ENCODE measurements around the gene SMIM44.

Gene SMIM44

DNA sequence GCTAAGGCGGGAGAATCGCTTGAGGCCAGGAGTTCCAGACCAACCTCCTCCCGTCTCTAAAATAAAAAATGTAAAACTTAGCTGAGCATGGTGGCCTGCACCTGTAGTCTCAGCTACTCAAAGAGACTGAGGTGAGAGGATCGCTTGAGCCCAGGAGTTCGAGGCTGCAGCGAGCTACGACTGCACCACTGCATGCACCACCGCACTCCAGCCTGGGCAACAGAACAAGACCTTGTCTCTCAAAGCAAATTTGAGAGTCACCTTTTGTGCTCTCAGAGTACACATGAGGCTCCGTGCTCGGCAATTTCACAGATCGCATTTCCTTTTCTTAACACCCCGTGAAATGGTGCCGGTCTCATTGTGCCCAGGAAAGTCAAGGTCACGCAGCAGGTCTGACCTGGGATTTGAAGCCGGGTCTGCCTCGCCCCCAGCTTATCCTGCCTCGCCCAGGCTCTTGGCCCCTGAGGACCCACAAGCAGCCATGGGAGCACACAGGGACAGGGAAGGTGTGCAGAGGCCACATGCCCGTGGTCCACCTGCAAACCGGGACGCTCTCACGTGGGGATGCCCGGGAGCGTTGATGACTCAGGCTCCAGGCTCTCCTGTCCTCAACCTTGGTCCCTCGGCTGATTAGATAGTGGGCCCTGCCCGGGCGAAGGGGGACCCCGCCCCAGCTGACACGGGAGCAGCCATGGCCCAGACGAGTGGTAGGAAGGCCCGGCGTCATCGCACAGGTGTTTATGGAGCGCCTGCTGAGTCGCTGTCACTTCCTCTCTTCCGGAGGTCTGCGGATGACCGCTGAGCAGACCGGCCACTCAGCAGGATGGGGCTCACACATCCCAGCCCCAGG lies 1.8 kb downstream of the SMIM44 start:
- H3K4me3 ChIP-seq (ENCODE audit: low read length): no peak overlapping the region

DNA sequence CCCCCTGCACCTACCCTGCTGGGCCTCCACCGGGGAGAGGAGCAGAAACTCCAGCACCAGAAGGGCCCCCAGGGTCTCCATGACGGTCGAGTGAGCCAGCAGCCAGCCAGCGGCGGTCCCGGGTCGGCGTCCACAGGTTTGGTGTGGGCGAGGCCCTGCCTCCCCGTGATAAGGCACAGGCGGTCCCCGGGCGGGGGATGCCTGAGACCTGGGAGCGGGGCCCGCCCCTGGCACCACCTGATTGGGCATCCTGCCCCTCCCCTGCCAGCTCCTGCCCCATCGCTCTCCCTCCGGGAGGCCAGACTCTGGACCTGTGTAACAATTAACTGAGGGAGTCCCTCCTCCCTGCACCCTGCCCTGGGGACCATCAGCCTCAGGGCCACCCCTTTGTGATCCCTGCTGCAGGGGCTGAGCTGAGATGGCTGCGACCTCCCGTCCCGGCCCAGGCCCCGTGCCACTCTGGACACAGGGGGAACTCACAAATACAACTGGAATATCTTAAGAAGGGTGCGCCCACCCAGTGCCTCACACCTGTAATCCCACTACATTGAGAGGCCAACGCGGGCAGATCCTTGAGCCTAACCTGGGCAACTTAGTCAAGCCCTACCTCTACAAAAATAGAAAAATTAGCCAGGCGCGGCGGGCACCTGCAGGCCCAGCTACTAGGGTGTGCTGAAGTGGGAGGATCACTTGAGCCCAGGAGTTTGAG lies 2.7 kb downstream of the SMIM44 start, which contains the start of gene SMIM24:
TSS of gene SMIM24 (minus strand) at position 143 of the 709 bp plus-strand sequence. CDS start at position 81, 62 bp downstream.
- H3K4me3 ChIP-seq (ENCODE audit: low read length): peak within 1 kb of the TSS; percentile 57
- no peak for DNase-seq (ENCODE audit: low read depth, low spot score)

More for the DNA sequence above, 1.8 kb downstream of the SMIM44 start:
- DNase-seq (ENCODE audit: low read depth, low spot score): no peak

DNA sequence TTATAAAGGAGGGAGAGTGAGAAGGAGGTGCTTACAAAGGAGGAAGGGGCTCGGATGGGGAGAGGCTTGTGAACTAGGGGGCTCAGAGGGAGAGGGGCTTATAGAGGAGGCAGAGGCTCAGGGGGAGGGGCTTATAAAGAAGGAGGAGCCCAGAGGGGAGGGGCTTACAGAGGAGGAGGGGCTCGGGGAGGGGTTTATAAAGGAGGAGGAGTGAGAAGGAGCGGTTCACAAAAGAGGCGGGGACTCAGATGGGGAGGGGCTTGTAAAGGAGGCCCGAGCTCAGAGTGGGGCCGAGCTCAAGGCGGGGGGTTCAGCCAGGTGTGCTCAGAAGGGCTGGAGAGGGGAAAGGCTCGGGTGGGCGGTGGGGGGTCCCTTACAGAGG lies 3.4 kb downstream of the SMIM44 start:
- no peak overlapping the region for H3K4me3 ChIP-seq (ENCODE audit: low read length)
- DNase-seq (ENCODE audit: low read depth, low spot score): peak; percentile 37

GRCh38 chr19:3479177-3479833 lies 3.9 kb downstream of the SMIM44 start:
- DNase-seq (ENCODE audit: low read depth, low spot score): peak; percentile 86
- peak overlapping the region; percentile 57 for H3K4me3 ChIP-seq (ENCODE audit: low read length)

DNA sequence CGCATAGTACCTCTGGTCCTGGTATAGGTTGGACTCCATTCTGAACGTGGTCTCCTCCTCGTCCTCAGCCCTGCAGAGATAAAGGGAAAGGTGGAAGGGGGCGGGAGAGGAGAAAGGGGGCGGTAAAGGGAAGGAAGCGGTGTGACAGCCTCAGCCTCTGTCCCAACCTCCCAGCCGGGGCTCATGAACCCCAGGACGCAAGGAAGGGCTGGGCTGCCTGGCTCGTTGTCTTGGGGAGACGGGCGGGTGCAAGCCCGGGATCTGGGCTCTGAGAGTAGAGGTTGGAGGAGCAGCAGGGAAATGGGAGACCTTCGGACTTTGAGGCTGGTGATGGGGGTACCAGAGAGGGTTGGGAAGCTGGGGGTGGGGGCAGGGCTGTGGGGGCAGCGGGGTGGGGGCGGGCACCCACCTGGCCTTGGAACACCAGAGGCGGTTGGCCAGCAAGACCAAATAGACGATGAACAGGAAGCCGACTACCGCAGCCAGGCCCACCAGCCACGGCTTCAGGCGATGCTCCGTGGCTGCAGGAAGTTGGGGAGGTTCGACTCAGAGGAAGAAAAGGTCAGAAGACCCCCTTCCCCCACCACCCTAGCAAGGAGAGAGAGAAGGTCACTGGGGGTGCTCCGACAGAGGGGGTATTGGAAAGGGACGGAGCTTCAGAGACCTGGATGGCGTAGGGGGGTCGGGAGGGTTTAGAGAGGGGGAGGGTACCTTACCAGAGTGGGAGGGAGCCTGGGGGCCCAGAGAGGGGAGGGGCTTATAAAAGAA lies 4.6 kb downstream of the SMIM44 start:
- DNase-seq (ENCODE audit: low read depth, low spot score): peak; percentile 72
- H3K4me3 ChIP-seq (ENCODE audit: low read length): peak overlapping the region; percentile 57

GRCh38 chr19:3477951-3478350 lies 5.3 kb downstream of the SMIM44 start:
- no peak for DNase-seq (ENCODE audit: low read depth, low spot score)
- peak overlapping the region; percentile 57 for H3K4me3 ChIP-seq (ENCODE audit: low read length)

DNA sequence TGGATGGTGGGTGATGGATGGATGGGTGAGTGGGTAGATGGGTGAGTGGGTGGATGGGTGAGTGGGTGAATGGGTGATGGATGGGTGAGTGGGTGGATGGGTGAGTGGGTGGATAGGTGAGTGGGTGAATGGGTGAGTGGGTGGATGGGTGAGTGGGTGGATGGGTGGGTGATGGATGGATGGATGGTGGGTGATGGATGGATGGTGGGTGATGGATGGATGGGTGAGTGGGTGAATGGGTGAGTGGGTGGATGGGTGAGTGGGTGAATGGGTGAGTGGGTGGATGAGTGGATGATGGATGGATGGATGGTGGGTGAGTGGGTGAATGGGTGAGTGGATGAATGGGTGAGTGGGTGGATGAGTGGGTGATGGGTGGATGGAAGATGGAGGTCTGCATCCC lies 5.7 kb downstream of the SMIM44 start:
- no peak overlapping the region for H3K4me3 ChIP-seq (ENCODE audit: low read length)
- no peak for DNase-seq (ENCODE audit: low read depth, low spot score)

DNA sequence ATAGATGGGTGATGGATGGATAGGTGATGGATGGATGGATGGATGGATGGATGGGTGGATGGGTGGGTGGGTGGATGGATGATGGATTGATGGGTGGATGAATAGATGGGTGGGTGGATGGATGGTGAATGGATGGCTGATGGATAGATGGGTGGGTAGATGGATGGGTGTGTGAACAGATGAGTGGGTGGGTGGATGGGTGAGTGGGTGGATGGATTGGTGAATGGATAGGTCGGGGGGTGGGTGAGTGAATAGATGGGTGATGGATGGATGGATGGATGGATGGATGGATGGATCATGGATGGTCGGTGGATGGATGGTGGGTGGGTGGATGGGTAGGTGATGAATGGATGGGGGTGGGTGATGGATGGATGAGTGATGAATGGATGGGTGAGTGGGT lies 6.4 kb downstream of the SMIM44 start:
- no peak overlapping the region for H3K4me3 ChIP-seq (ENCODE audit: low read length)
- DNase-seq (ENCODE audit: low read depth, low spot score): no peak

- no peak overlapping the region for H3K4me3 ChIP-seq (ENCODE audit: low read length)
- DNase-seq (ENCODE audit: low read depth, low spot score): no peak
These were observed 7.8 kb downstream of the SMIM44 start for GRCh38 chr19:3475449-3475848.

GRCh38 chr19:3474614-3475013 lies 8.6 kb downstream of the SMIM44 start:
- no peak overlapping the region for H3K4me3 ChIP-seq (ENCODE audit: low read length)
- DNase-seq (ENCODE audit: low read depth, low spot score): no peak

- no peak for DNase-seq (ENCODE audit: low read depth, low spot score)
- no peak overlapping the region for H3K4me3 ChIP-seq (ENCODE audit: low read length)
These were observed 9.2 kb downstream of the SMIM44 start for GRCh38 chr19:3474010-3474409.

DNA sequence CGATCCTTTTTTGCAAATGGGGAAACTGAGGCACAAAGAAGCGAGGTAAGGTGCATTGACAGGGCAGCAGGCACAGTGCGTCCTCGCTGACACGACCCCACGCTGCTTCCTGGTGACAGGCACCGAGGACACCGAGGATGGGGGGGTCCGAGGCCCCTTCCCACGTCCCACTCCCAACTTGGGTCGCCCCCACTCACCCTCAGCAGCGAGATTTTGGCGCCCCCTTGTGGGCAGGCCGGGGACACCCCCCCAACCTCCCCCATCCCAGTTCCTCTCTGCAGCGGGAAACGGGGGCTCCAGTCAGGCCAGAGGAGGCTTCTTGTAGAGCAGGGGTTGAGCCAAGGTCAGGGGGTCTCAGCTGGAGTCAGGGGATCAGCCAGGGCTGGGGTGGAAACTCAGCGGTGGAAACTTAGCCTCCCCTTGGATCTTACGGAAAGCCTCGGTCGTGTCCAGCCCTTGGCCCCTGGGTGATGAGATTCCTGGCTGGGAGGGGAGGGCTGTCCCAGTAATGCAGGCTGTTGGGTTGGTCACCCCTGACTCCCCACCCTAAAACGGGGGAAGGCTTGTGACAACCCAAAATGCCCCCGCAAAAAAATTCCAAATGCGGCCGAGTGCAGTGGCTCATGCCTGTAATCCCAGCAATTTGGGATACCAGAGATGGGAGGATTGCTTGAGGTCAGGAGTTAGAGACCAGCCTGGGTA lies 11.1 kb downstream of the SMIM44 start:
- DNase-seq (ENCODE audit: low read depth, low spot score): no peak
- no peak overlapping the region for H3K4me3 ChIP-seq (ENCODE audit: low read length)

DNA sequence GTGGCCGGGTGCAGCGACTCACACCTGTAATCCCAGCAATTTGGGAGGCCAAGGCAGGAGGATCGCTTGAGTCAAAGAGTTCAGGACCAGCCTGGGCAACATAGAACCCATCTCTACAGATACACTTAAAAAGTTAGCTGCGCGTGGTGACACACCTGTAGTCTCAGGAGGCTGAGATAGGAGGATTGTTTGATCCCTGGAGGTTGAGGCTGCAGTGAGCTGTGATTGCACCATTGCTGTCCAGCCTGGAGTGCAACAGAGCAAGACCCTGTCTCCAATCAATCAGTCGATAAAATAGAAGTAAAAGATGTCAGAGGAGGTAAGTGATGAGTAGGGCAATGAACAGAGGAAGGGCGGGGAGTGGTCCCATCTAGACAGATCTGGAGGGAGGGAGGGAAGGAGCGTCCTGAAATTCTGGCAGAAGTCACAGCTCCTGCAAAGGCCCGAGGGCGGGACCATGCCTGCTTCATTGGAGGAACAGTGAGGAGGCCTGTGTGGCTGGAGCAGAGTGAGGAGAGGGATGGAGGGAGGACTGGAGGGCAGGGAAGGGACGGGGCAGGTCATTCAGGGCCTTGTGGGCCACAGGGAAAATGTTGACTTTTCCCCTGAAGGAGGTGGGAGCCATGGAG lies 12.6 kb downstream of the SMIM44 start:
- no peak for DNase-seq (ENCODE audit: low read depth, low spot score)
- no peak overlapping the region for H3K4me3 ChIP-seq (ENCODE audit: low read length)

- DNase-seq (ENCODE audit: low read depth, low spot score): no peak
- H3K4me3 ChIP-seq (ENCODE audit: low read length): no peak overlapping the region
These were observed 13.4 kb downstream of the SMIM44 start for GRCh38 chr19:3469638-3470499.

DNA sequence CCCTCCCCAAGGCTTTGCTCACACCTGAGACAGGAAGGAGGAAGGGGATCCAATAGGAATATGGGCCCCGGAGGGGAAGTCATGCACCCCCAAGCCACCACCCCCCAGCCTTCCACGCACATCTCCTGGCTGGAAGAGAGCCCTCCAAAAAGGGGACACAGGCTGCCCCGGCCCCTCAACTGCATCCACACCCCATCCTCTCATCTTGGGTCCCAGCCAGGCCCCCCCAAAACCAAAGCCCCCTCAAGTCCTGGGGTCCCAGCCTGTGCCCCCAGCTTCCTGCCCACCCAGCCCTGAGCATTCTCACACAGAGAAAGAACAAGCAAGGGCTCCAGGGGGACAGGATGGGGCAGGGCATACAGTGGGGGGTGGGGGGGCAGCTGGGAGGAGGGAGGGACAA lies 15.0 kb downstream of the SMIM44 start:
- no peak for DNase-seq (ENCODE audit: low read depth, low spot score)

DNA sequence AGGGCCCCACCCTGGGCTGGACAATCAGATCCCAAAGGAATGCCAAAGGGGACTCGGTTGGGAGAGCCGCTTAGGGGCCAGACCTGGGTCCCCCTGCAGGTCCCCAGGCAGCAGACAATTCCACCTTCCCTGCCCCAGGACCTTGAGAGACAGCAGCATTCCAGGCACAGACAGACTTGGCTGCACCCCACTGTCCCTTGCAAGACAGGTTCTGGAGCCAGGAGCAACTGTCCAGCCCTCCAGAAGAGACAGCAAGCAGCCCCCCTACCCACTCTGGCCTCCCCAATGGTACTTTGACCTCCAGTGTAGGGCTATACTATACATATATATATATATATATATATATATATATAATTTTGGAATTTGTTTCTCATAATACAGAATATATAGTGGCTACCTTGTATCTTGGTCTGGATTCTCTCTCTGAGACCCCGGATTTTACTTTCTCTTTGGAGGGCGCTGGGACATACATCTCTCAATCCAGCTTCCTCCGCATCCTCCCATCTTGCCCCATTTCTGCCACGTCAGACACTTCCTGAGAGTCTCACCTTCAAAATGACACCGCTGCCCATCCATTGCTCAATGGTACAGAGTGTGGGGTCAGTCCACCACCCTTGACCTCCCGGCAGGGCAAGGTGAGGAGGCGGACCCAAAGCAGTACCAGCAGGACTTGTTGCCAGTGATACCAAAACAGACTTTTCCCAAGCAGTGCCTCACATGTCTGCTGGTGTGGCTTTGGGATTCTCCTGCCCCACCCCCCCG lies 15.6 kb downstream of the SMIM44 start:
- no peak overlapping the region for H3K4me3 ChIP-seq (ENCODE audit: low read length)
- no peak for DNase-seq (ENCODE audit: low read depth, low spot score)

More for the DNA sequence above, 15.0 kb downstream of the SMIM44 start:
- H3K4me3 ChIP-seq (ENCODE audit: low read length): no peak overlapping the region

GRCh38 chr19:3466635-3467034 lies 16.6 kb downstream of the SMIM44 start:
- no peak overlapping the region for H3K4me3 ChIP-seq (ENCODE audit: low read length)

More at GRCh38 chr19:3466635-3467034, 16.6 kb downstream of the SMIM44 start:
- no peak for DNase-seq (ENCODE audit: low read depth, low spot score)

Measured in Jurkat, Clone E6-1 (cell line).